IMR-90 (cell line): ENCODE results near the gene HOXB2. TPM values are rescaled to one million over a fixed set of nuclear protein-coding genes. Genes with fewer than 3 reads are reported as not detected.

Experiments used
- ATAC-seq: fragments of 200-7000 bp; cut with Tn5 transposase; 2 replicates; pipeline ENCODE4 v1.9.1; 2020; ENCODE audit warnings: low read depth, mild to moderate bottlenecking, moderate library complexity
- BruUV-seq: library from RNA; stranded (reverse); fragments of 400-500 nt; replicated peaks from 2 replicates; lab custom pipeline; 2021; lab: Mats Ljungman, UMichigan
- CTCF ChIA-PET: fragments of 300-600 bp; formaldehyde crosslinking; extraction: SDS; loops from one replicate; lab custom pipeline; 2021; ENCODE audit warnings: antibody characterized with exemption; lab: Yijun Ruan, JAX
- POLR2A ChIA-PET: fragments of 300-600 bp; sonication (Branson Sonifier 250); formaldehyde crosslinking; loops from one replicate; lab custom pipeline; 2022; ENCODE audit warnings: antibody characterized with exemption; ENCODE audit not compliant: unreplicated experiment; lab: Charles Lee
- DNase-seq: peaks from one replicate; pipeline ENCODE4 v3.0.0; 2013
- H2AFZ ChIP-seq: replicated peaks from 2 replicates; pipeline ENCODE3; 2013; ENCODE audit warnings: low read length, mild to moderate bottlenecking; ENCODE audit not compliant: poor library complexity
- H2AK5ac ChIP-seq: 2 replicates; pipeline ENCODE4 v1.6.1; 2013; ENCODE audit warnings: low read depth, low read length, inconsistent platforms
- H2AK9ac ChIP-seq: replicated peaks from 2 replicates; pipeline ENCODE3; 2013; ENCODE audit warnings: mild to moderate bottlenecking, low read depth, low read length, moderate library complexity; ENCODE audit not compliant: poor library complexity
- H2BK120ac ChIP-seq: 2 replicates; pipeline ENCODE4 v1.6.1; 2013; ENCODE audit warnings: low read depth, low read length, inconsistent platforms
- H2BK15ac ChIP-seq: 3 replicates; pipeline ENCODE4 v1.6.1; 2013; ENCODE audit warnings: low read depth, low read length, inconsistent platforms
- H2BK20ac ChIP-seq: 2 replicates; pipeline ENCODE4 v1.6.1; 2013; ENCODE audit warnings: low read depth, mild to moderate bottlenecking, inconsistent platforms, low read length, moderate library complexity
- H2BK5ac ChIP-seq: 2 replicates; pipeline ENCODE4 v1.6.1; 2013; ENCODE audit warnings: mild to moderate bottlenecking, low read depth, low read length, inconsistent platforms; ENCODE audit not compliant: poor library complexity, severe bottlenecking
- H3K14ac ChIP-seq: replicated peaks from 2 replicates; pipeline ENCODE4 v1.6.1; 2013; ENCODE audit warnings: low read depth, low read length, inconsistent platforms
- H3K18ac ChIP-seq: 2 replicates; pipeline ENCODE4 v1.6.1; 2013; ENCODE audit warnings: low read depth, low read length, control low read depth
- H3K23ac ChIP-seq: 2 replicates; pipeline ENCODE4 v1.6.1; 2013; ENCODE audit warnings: low read depth, low read length, inconsistent platforms
- H3K27ac ChIP-seq: 2 replicates; pipeline ENCODE4 v1.5.1; 2013; ENCODE audit warnings: mild to moderate bottlenecking, control low read depth, low read length; ENCODE audit not compliant: insufficient read depth
- H3K27me3 ChIP-seq: 2 replicates; pipeline ENCODE4 v1.6.1; 2013; ENCODE audit warnings: low read length; ENCODE audit not compliant: control insufficient read depth, insufficient read depth
- H3K36me3 ChIP-seq: 2 replicates; pipeline ENCODE4 v1.6.1; 2013; ENCODE audit warnings: low read length, mixed read lengths; ENCODE audit not compliant: control insufficient read depth, insufficient read depth
- H3K4ac ChIP-seq: 2 replicates; pipeline ENCODE4 v1.6.1; 2013; ENCODE audit warnings: low read depth, low read length, inconsistent platforms
- H3K4me1 ChIP-seq: 2 replicates; pipeline ENCODE4 v1.6.1; 2013; ENCODE audit warnings: low read length, mixed read lengths; ENCODE audit not compliant: control insufficient read depth, insufficient read depth
- H3K4me2 ChIP-seq: 2 replicates; pipeline ENCODE4 v1.6.1; 2013; ENCODE audit warnings: low read depth, mild to moderate bottlenecking, control low read depth, low read length, moderate library complexity
- H3K4me3 ChIP-seq: 2 replicates; pipeline ENCODE4 v1.5.1; 2013; ENCODE audit warnings: low read depth, mild to moderate bottlenecking, control low read depth, low read length, moderate library complexity; ENCODE audit not compliant: insufficient read depth
- H3K56ac ChIP-seq: 2 replicates; pipeline ENCODE4 v1.6.1; 2013; ENCODE audit warnings: low read length, inconsistent platforms; ENCODE audit not compliant: insufficient read depth; ENCODE audit errors: extremely low read depth
- H3K79me1 ChIP-seq, 2 experiments: 2 replicates each; pipeline ENCODE4 v1.6.1; 2013; ENCODE audit warnings: low read length in 2 of 2, inconsistent platforms in 1 of 2, low read depth in 1 of 2
- H3K9ac ChIP-seq: 2 replicates; pipeline ENCODE4 v1.6.1; 2013; ENCODE audit warnings: low read depth, low read length, control low read depth
- H3K9me1 ChIP-seq: 2 replicates; pipeline ENCODE4 v1.6.1; 2013; ENCODE audit warnings: low read length, inconsistent platforms; ENCODE audit not compliant: insufficient read depth
- H3K9me3 ChIP-seq: 2 replicates; pipeline ENCODE4 v1.6.1; 2013; ENCODE audit warnings: low read length; ENCODE audit not compliant: control insufficient read depth, insufficient read depth
- H4K20me1 ChIP-seq: 2 replicates; pipeline ENCODE4 v1.6.1; 2013; ENCODE audit warnings: low read length, inconsistent platforms; ENCODE audit not compliant: insufficient read depth
- H4K5ac ChIP-seq: 2 replicates; pipeline ENCODE4 v1.6.1; 2013; ENCODE audit warnings: mild to moderate bottlenecking, low read depth, low read length, control low read depth
- H4K8ac ChIP-seq, 2 experiments: 2 replicates each; pipeline ENCODE4 v1.6.1; 2013; ENCODE audit warnings: low read depth in 2 of 2, low read length in 2 of 2, control low read depth in 1 of 2, inconsistent platforms in 1 of 2
- H4K91ac ChIP-seq: 2 replicates; pipeline ENCODE4 v1.6.1; 2013; ENCODE audit warnings: low read depth, low read length, inconsistent platforms; ENCODE audit not compliant: insufficient read depth
- BHLHE40 ChIP-seq: fragments of 150-350 bp; IDR thresholded peaks from 2 replicates; pipeline ENCODE4 v1.6.1; 2016; ENCODE audit warnings: mild to moderate bottlenecking, low read depth, low read length
- CEBPB ChIP-seq: IDR thresholded peaks from 2 replicates; pipeline ENCODE4 v1.6.1; 2012; ENCODE audit warnings: low read depth, low read length, improper control_type of control experiment
- MXI1 ChIP-seq: IDR thresholded peaks from 2 replicates; pipeline ENCODE4 v1.6.1; 2012; ENCODE audit warnings: low read depth, mild to moderate bottlenecking, low read length, moderate library complexity, borderline replicate concordance
- WGBS, 2 experiments: methylation state at CpG; one replicate each; pipeline versions ENCODE4 v1.1.5 to v1.1.7; 2013; ENCODE audit warnings: missing lambda C conversion rate in 2 of 2; ENCODE audit not compliant: insufficient read length in 1 of 2; ENCODE audit errors: extremely low coverage in 2 of 2; 5-methylcytosine and 5-hydroxymethylcytosine counted together
- dilution Hi-C: fragments of 300-500 bp; cut with HindIII; formaldehyde crosslinking; loops from one replicate; pipeline ENCODE4 v1.14.3; 2018; ENCODE audit warnings: low sequenced_read_pairs; ENCODE audit not compliant: unreplicated experiment
- in situ Hi-C: fragments of 300-500 bp; cut with MboI; formaldehyde crosslinking; loops from 3 replicates; pipeline ENCODE4 v1.14.3; 2019; ENCODE audit warnings: low sequenced_read_pairs, inconsistent platforms, mixed read lengths
- intact Hi-C: fragments of 100-400 bp; cut with micrococcal nuclease; formaldehyde crosslinking; loops from 2 replicates; pipeline ENCODE4 v1.10.0; 2022
- polyA plus RNA-seq, 3 experiments: library from polyadenylated mRNA; depleted of rRNA; stranded (reverse); fragments of >200 nt; gene quantifications; 2 replicates each; pipeline ENCODE4 v1.2.3, GENCODE V29; 2012; ENCODE audit warnings: low replicate concordance in 1 of 3
- total RNA-seq: library from RNA; depleted of rRNA; stranded (reverse); fragments of >200 nt; gene quantifications from 2 replicates; pipeline ENCODE4 v1.2.3, GENCODE V29; 2012

HOXB2 gene
- total and polyA plus RNA-seq, 2 of the 4 experiments (the other 2 are of a cell fraction), result 2.7 to 29.9 TPM

DNA sequence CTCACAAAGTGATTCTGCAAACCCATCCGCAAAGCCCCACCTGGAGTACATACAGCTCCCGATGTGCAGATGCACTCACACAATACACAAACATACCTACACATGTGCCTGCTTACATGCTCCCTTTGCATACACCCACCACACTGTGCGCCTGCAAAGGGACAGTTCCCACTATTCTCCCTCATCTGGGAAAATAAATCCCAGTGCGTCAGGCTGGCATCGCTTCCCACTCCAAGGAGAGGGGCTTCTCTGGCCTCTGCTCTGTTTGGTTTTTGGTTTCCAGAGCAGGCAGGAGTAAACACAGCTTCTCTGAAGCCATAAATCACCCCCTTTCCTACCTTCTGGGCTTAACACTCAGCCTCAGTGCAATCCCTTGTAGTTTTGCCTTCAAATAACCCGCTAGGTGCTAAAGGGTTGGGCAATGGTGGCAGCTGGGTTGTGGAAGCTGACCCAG lies 18.5 kb upstream of the HOXB2 start:
- 18% methylated on average over 3 of the region's 6 CpGs; no CpG with 5 or more reads in 1 of the 2 experiments for WGBS, 2 experiments
- peaks cover 39% of the 10 kb centered on the region; the same call in 1 of the 2 replicates for H3K36me3 ChIP-seq
- H2AK9ac ChIP-seq, result peak overlapping the region; percentile 88
- peak; percentile 43; the same call in 1 of the 2 replicates for TF ChIP-seq CEBPB
- peak; percentile 29; the same call in 1 of the 2 replicates for TF ChIP-seq MXI1
- TF ChIP-seq BHLHE40, result no peak
- H2BK20ac ChIP-seq, result peak overlapping the region; percentile 3; the same call in 1 of the 2 replicates
- peak overlapping the region; percentile 6; the same call in 1 of the 3 replicates for H2BK15ac ChIP-seq
- in situ Hi-C loops (no loop called here), intact Hi-C loops (no loop called here), dilution Hi-C loops (no loop called here)
- H3K56ac ChIP-seq, result peak overlapping the region; percentile 67; the same call in 1 of the 2 replicates
- ChIA-PET CTCF (interaction anchor here (0.6 to 1.4 kb wide), 2 partner anchors 70 to 677 kb away, joined by 3 to 6 read pairs; no protein-coding TSS in a partner anchor), POLR2A (interaction anchor here (0.5 to 0.9 kb wide), 4 partner anchors 13 to 437 kb away, joined by 3 to 9 read pairs (median 3); no protein-coding TSS in a partner anchor)
- H3K79me1 ChIP-seq, result peaks cover 0 to 24% of the 10 kb centered on the region in 2 experiments; a peak in 2 of 4 replicates
- H4K91ac ChIP-seq, result peak overlapping the region; percentile 42
- peak overlapping the region; percentile 46; the same call in 1 of the 2 replicates for H2AK5ac ChIP-seq
- peak overlapping the region; percentile 80 for H2BK5ac ChIP-seq
- H3K18ac ChIP-seq, result peak overlapping the region; percentile 81
- peak overlapping the region; percentile 91 for H3K14ac ChIP-seq
- H4K5ac ChIP-seq, result peak overlapping the region; percentile 86
- H2AFZ ChIP-seq, result no peak overlapping the region
- H3K9me3 ChIP-seq, result no peaks in the 10 kb centered on the region
- peaks cover 23% of the 10 kb centered on the region for H3K9me1 ChIP-seq
- no TSS peak for BruUV-seq
- no peaks in the 10 kb centered on the region for H3K27me3 ChIP-seq
- H4K8ac ChIP-seq, result peak overlapping the region; percentile 38 to 73; a peak in 2 of 4 replicates
- peak overlapping the region; percentile 93 for H3K27ac ChIP-seq
- H3K4me2 ChIP-seq, result peak overlapping the region; percentile 88
- DNase-seq (peak; percentile 72), ATAC-seq (no peak)
- peak overlapping the region; percentile 78 for H3K9ac ChIP-seq
- H2BK120ac ChIP-seq, result peak overlapping the region; percentile 29
- H4K20me1 ChIP-seq, result peaks cover 32% of the 10 kb centered on the region
- H3K4me1 ChIP-seq, result peaks cover 80% of the 10 kb centered on the region
- peak overlapping the region; percentile 96 for H3K23ac ChIP-seq
- H3K4ac ChIP-seq, result peak overlapping the region; percentile 91
- peak overlapping the region; percentile 46 for H3K4me3 ChIP-seq
